Left renal cortex interstitium (tissue), 4 donors: Measurements from ENCODE around the gene PKMYT1. TPM values are rescaled to one million over a fixed set of nuclear protein-coding genes. Genes with fewer than 3 reads are reported as not detected.
"Not testable (repeated sequence)": the region's sequence is repeated elsewhere in the genome, so short reads cannot be mapped to it uniquely, and the experiment has no call there.

Experiments used
- DNase-seq, 4 donors: peaks; one replicate each; pipeline ENCODE4 v3.0.0-alpha.2; 2013; ENCODE audit warnings: low read depth in 4 of 4, low spot score in 2 of 4, missing footprints in 1 of 4
- polyA plus RNA-seq, 4 donors: library from polyadenylated mRNA; unstranded; fragments of 120-200 nt; gene quantifications; one replicate each; pipeline ENCODE4 v1.2.1, GENCODE V29; 2013; ENCODE audit not compliant: insufficient read length in 4 of 4

PKMYT1 gene
- polyA plus RNA-seq, 4 donors: 9.8 to 29.0 (median 20.1) TPM

- no peak for DNase-seq
Observed at GRCh38 chr16:2963723-2964474, 16.3 kb downstream of the PKMYT1 start, which contains the start of gene KREMEN2. Gene KREMEN2 (plus strand): TSS chr16:2964275. CDS start chr16:2964521, 246 bp downstream.

GRCh38 chr16:2963074-2963722, 17.0 kb downstream of the PKMYT1 start:
- DNase-seq: no peak

- DNase-seq: no peak
Observed at GRCh38 chr16:2962334-2963073, 17.7 kb downstream of the PKMYT1 start.

- DNase-seq: no peak
Observed at GRCh38 chr16:2960183-2961010, 19.8 kb downstream of the PKMYT1 start.

GRCh38 chr16:2959206-2959605, 21.0 kb downstream of the PKMYT1 start:
- DNase-seq: no peak

- DNase-seq: no peak
Observed at GRCh38 chr16:2956579-2956956, 23.7 kb downstream of the PKMYT1 start.

- no peak for DNase-seq
Observed at GRCh38 chr16:2955779-2956578, 24.3 kb downstream of the PKMYT1 start.

- DNase-seq: no peak
Observed at GRCh38 chr16:2955438-2955778, 24.8 kb downstream of the PKMYT1 start.

GRCh38 chr16:2954656-2955381, 25.4 kb downstream of the PKMYT1 start:
- no peak for DNase-seq

- DNase-seq: no peak
Observed at GRCh38 chr16:2953706-2954627, 26.3 kb downstream of the PKMYT1 start.

GRCh38 chr16:2952679-2953078, 27.6 kb downstream of the PKMYT1 start:
- DNase-seq: no peak

- DNase-seq: no peak
Observed at GRCh38 chr16:2950773-2951172, 29.5 kb downstream of the PKMYT1 start.

- no peak for DNase-seq
Observed at GRCh38 chr16:2950353-2950724, 29.9 kb downstream of the PKMYT1 start.

- no peak for DNase-seq
Observed at GRCh38 chr16:2949705-2950352, 30.4 kb downstream of the PKMYT1 start.

GRCh38 chr16:2948807-2949704, 31.2 kb downstream of the PKMYT1 start:
- no peak for DNase-seq

- DNase-seq: no peak
Observed at GRCh38 chr16:2946649-2947048, 33.6 kb downstream of the PKMYT1 start.

GRCh38 chr16:2943716-2944115, 36.5 kb downstream of the PKMYT1 start:
- not testable (repeated sequence) for DNase-seq
